GM19240 (cell line): ENCODE results near the gene TPTE2.
"Not testable (repeated sequence)": the region's sequence is repeated elsewhere in the genome, so short reads cannot be mapped to it uniquely, and the experiment has no call there.

Experiments used
- DNase-seq: peaks from one replicate; pipeline ENCODE4 v3.0.0; 2011; ENCODE audit warnings: low spot score; ENCODE audit not compliant: insufficient read length

The TPTE2 gene

DNA sequence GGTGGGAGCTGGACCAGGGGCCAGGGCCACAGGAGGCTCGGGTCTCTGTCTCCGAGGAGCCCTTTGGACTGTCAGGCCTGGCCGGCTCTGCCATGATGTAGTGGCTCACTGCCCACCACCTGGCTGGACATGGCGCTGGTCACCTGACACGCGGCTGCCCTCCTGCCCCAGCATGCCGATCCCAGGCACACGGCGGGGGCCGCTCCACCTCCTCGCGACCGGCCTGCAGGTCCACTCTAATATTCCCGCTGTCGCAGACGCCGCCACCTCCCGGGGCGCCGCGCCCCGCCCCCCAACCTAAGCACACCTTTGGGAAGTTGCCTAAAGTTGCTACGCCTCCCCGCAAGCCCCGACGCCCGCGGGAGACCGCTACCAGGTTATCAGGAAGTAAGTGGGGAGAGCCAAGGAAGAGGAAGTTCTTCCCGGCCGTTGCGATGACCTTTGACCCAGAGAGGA lies at the start of gene TPTE2:
Gene TPTE2 (minus strand): TSS at position 406 of the 456 bp plus-strand sequence. CDS start 58,298 bp downstream, outside the sequence.
- not testable (repeated sequence) for DNase-seq

DNA sequence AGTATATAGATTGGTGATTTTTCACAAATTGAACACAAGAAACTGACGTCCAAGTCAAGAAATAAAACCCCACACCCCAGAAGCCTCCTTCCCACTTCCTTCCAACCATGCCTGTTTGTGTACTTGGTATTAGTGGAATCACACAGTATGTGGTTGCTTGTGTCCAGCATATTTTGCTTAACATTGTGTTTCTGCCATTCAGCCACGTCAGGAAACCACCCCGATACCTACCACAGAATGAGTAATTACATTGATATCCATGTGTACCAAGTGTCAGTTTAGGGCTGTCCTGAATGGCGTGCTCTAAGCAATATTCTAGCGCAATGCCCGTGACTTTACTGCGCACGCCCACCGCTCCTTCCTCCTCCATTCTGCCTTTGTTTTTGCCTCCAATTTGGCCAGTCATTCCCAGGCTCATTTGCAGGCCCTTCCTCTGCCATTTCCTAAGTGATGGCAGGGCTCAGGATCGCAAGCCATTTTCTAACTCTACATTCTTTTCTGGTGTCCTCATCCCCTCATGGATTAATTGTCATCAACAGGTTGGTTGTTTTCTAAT lies 46.3 kb upstream of the TPTE2 start:
- no peak for DNase-seq

DNA sequence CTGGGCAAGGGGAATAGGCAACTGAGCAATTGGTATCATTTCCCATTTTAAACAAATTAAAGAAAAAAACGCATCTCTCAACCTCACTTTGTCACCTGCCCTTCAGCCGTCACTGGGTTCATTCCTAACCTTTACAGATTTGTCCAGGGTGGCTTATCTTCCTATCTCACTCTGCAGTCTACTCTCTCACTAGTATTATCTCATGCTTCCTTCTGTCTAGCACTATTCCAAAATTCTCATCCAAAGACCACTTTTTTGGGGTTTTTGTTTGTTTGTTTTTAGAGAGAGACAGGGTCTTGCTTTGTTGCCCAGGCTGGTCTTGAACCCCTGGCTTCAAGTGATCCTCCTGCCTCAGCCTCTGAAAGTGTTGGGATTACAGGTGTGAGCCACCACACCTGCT lies 45.4 kb upstream of the TPTE2 start:
- no peak for DNase-seq

DNA sequence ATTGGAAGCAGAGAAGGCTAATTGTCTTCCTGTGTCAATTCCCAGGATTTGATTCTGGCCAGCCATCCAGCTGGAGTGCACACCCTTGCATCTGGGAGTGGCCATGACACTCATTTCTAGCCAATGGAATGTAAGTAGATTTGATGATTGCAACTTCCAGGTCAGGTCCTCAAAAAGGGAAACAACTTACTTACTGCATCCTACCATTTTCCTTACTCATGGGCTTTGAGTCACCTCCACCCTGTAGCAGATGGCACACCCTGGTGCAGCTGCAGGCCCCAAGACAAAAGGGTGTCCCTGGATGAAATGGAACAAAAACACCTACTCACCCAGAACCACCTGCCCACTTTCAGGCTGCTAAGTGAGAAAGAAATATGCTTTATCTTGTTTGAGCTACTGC lies 44.8 kb upstream of the TPTE2 start:
- DNase-seq: no peak

DNA sequence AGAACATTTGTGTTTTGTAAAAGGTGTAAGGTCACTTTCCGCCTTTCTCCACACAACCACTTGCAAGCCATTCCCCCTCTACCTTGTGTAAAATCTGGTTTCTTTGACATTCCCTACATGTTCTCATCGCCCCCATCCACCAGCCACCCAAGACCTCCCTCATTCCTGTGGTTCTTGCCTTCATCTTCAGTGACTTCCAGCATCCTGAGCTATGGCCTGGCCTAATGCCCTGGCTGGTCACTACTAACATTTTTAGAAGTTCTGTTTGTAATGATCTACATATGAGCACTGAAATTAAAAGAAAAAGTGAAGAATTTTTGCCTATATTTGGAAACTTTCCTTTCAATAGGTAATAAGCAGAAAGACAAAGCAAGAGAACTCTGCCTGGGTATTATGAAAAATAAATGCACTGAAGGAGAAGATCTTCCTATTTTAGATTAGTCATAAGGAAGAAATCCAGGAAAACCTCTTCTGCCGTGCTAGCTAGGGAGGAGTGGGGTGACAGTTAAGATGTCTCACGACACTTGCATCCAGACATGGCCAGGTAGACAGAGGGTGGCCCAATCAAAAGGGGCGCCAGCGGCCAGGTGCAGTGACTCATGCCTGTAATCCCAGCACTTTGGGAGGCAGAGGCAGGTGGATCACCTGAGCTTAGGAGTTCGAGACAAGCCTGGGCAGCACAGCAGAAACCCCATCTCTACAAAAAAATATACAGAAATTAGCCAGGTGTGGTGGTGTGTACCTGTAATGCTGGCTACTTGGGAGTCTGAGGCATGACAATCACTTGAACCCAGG lies 44.0 kb upstream of the TPTE2 start:
- DNase-seq: no peak

DNA sequence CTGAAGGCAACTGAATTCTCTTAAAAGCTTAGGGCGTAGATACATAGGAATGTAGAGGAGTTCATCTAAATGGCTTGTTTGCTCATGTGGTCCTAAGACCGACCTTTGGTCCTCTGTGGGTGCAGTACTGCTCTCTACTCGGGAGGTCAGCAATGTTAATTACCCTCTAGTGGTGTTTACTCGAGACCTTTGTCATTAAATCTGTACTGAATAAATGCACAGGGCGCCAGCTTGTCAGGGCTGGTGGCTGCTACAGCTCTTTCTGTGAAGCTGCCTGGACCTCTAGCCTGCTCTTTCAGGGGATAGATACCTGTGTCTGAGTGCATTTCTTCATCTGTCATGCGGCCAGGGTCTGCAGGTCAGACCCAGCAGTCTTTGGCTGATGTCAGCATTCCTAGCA lies 43.0 kb upstream of the TPTE2 start:
- no peak for DNase-seq

DNA sequence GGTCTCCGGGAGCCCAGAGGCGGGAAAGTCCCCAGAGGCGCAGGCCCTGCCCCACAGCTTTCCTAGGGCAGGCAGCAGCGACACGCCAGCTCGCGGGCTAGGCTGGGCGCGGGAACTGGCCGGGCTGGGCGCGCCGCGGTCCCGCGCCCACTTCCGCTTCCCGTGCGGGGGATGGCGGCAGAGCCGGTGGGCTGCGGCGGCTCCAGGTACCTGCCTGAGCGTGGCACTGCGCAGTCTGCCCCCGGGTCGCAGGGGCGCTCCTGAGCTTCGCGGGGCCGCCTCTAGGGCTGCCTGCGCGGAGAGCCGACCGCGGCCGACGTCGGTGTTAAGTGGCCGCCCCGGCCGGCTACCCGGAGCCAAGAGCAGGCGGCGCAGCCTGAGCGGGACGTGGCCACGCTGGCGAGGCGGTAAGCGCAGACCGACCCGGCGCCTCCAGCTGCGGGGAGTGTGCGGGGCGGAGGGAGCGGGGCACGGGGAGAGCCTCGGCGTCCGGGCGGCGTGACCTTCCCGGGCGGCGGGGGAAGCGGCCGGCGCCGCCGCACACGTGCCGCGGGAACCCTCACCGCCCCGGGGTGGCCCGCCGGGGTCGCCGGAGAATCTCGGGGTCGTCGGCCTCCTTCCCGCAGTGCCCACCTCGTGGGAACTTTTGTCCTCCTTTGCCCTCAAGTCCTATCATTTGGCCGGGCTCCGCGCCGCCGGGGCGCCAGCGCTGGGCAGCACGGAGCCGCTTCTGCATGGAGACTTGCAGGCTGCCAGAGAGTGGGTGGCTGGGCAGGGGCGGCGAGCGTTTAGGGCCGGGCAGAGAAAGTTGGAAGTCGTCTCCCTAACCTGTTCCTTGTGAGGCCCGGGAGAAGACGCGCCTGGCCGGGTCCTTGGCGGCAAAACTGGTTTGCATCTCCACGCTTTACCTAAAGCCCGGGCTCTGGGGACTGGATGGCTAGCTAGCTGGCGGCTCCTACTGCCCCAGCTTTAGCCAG lies 40.7 kb upstream of the TPTE2 start:
- DNase-seq: peak; percentile 15

DNA sequence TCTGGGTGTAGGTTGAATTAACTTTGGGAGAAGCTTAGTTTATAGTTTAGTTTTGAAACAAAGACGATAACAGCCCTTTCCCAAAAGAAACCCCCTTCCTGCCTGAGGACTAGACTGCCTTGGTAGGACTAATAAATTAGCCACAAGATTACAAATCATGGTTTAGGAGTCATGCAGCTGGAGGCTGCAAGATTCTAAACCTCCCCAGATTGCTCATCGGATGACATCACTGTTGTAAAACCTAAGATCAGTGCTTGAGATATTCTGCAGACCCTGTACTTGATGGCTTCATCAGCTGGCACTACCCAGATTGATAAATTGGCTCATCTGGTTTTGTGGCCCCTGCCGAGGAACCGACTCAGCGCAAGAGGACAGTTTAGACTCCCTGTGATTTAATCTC lies 36.2 kb upstream of the TPTE2 start:
- DNase-seq: no peak

DNA sequence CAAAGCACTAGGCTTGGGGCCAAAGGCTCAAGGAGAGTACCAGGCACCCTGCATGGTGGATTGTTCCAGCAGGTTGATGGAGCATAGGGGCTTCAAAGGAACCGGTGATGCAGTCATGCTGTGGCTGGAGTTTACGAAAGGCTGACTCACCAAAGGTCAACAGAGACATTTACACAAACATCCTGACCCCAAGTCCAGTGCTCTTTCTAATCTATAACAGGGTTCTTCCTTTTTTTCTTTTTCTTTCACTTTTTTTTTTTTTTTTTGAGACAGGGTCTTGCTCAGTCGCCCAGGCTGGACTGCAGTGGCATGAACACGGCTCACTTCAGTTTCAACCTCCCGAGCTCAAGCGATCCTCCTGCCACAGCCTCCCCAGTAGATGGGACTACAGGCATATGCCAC lies 35.6 kb upstream of the TPTE2 start:
- no peak for DNase-seq

DNA sequence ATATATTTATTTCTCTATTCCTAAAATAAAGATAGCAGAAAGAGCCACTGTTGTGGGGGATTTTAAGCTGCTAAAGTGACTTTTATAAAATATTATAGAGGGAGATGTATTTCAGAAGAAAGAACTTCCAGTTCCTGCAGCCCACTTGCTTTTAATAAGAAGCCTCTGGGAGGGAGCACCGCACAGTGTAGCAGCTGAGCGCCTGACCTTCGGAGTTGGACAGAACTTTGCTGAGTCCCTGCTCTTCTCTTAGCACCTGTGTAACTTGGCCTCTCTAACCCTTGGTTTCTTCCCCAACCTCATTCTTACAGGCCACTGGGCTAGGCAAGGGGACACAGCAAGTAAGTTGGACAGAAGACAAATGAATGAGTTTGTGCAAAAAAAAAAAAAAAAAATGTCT lies 34.8 kb upstream of the TPTE2 start:
- no peak for DNase-seq

DNA sequence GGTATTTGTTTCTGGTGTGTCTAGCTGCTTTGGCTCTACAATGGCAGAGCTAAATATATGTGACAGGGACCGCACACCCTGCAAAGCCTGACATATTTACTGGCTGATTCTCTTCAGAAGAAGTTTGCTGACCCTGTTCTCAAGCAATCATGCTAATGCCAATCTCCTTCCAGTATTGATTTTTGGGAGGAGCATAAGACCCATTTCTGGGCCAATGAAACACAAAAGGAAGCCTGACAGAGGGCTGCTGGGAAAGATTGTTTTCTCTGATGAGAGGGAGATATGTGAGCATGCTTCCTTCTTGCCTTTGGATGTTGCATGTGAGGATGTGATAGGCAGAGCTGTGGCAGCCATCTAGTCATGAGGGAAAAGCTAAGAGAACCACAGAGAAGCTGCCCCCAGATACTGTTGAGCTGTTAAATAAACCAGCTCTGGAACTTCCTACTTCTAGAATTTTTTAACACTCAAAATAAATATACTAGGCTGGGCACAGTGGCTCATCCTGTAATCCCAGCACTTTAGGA lies 31.4 kb upstream of the TPTE2 start:
- DNase-seq: no peak

DNA sequence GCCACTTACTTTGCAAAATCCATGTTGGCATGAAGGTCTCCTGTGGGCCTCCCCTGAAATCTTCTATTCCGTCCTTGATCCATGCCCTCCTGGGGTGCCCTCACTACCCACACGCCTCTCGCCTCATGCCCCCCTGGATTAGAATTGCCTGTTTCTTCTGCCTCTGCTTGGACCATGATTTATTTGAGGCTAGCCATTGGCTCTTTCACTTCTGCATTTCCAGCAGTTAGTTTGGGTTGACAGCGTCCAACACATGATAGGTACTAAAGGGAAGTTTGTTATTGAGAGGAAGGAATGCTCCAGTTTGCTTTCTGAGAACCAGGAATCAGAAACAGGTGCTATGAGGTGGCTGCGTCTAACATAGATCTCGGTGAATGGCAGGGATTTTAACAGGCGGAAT lies 30.5 kb upstream of the TPTE2 start:
- DNase-seq: no peak

DNA sequence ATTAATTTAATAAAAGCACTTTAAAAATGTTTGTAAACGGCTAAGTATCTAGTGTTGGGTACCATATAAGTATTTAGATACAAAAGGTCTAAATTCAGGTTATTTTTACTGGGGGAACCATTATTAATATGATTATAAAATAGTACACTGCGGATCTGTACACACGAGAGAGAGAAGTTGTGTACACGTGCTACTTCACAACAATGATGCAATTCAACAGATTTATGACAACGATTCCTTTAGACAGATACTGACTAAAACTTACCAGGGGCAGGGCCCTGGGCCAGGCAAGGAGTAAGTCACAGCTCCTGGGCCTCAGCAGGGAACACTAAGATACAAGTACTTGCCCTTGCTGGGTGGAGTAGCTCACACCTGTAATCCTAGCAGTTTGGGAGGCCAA lies 29.1 kb upstream of the TPTE2 start:
- DNase-seq: no peak

DNA sequence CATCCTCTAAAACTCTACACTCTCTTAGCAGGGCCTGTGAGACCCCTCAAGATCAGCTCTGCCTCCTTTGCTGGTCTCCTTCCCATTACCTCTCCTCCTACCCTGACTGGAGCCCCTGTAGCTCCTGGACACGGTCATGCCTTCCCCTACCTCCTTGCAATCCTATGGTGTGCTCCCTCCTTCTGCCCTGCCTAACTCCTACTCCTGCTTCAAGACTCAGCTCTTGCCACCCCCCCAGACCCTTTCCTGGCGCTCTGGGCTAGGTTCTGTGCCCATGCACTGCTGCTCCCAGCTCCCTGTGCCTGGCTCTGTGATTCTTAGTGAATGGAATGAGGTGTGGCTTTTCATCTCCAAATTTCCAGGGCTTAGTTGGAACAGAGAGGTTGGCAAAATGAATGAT lies 28.0 kb upstream of the TPTE2 start:
- no peak for DNase-seq

DNA sequence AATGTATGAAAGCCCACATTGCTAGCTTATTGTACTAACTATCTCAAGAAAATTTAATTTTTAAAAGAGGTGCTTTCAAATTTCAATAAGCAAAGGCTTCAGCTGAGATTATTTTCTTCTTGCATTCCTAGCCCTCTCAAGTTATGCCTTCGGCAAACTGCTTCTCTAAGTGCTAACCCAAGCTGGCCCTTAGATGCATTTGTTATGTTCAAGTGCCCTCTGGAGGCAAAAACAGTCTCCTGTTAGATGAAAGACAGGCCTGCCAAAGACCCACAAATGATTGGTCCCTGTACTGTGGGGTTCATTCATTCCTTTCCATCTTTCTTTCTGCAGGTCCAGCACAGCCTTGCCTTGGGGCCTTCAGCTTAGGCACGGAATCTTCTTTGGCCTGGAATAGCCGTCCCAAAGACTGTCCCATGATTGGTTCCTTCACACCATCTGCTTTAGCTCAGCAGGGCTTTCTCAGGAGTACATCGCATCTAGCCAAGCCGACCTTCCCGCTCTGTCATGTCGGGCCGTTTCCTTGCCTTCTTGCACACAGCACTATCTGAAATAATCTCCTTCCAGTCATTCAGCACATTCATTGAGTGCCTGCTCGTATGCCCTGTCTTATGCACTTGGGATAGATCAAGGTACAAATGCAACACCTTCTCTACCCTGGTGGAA lies 26.4 kb upstream of the TPTE2 start:
- DNase-seq: no peak

DNA sequence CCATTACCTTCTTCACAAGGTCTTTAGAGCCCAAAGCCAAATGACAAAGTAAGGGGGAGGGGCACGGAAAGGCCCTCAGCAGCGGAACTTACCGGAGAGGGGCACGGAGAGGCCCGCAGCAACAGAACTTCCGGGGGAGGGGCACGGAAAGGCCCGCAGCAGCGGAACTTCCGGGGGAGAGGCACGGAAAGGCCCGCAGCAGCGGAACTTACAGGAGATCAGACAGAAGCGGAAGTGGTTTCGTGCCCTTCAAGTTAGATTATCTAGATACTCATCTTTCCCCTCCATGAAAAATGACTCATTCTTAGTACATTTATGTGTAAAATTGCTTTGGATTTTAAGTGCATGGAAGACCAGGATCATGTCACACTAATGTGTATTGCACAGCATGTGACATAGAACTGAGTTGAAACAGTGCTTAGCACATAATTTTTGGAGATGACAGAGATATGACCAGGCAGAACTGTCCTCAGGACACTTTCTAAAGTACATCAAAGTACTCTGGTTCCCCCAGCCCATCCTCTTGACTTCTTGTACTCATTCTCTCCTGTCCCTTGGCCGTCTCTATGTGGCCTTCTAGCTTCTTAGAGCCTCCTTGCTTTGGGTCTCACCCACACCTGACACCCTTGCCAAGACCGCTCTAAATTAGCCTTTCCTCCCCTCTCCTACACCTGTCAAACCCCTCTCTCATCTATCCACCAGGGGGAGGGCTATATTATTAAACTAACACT lies 25.7 kb upstream of the TPTE2 start:
- peak; percentile 26 for DNase-seq

DNA sequence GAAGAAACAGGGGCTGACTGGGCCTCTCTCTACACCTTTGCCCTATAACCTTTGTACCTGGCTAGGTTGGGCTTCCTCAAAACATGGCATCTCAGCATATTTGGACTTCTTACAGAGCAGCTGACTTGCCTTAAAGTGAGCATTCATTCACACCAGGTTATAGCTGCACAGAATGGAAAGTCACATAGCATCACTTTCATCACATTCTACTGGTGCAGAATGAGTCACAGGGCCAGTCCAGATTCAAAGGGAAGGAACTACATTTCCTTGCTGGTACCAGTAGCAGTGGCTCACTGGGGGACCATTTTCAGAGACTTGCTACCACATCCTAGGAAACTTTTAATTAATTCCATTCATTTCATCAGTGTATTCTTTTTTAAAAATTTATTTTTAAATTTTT lies 20.3 kb upstream of the TPTE2 start:
- no peak for DNase-seq

DNA sequence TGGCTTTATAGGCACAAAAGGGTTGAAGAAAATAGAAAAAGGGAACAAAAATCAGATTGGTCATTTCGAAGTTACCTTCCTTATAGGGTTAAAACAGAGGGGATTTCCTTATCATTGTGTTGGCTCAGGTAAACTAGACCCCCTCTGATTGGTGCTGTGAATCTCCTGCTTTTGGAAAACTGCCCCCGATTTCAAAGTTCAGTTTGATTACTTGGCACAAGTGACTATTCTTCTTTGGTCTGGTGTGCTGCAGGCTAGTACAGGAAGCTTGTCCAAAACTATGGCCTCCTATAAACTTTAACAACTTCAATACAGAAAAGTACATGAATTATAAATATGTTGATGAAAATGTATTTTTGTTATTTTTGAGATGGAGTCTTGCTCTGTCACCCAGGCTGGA lies 13.9 kb upstream of the TPTE2 start:
- DNase-seq: no peak

DNA sequence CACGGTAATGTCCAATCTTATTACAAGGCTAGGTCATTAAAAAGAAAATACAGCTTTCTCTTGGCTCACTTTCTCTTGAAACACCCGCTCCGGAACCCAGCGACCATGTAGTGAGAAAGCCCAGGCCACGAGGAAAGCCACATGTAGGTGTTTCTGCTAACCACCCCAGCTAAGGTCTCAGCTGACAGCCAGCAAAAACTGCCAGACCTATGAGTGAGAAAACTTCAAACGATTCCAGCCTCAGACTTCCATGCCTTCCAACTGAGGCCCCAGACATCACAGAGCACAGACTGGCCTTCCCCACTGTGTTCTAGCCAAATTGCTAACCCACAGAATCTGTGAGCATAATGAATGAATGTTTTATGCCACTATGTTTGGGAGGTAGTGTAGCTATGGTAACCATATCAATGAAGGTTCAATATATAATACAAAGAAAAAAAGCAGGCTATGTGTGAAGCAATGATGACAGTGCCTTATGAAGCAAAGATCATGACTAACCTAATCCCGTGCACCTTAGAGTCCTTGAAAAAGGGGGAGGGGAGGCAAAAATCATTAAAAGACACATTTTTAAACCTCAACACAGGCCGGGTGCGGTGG lies 11.9 kb upstream of the TPTE2 start:
- DNase-seq: no peak

DNA sequence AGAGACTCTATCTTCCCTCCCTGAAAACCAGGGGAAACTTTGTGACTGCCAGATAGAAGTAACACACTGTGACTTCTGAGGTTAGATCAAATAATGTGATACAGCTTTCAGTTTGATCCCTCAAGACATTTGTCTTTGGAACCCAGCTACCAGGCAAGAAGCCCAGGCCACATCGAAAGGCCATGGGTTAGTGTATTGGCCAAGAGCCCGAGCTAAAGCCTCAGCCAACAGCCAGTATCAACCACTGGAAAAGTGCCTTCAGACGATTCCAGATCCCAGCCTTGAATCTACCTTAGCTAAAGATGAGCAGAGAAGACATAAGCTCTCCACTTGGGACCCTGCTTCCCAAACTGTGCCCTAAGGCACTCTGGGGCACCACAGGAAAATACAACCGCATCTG lies 10.9 kb upstream of the TPTE2 start:
- DNase-seq: no peak
